SK-N-SH (cell line): ENCODE results near the gene PBLD. TPM values are rescaled to one million over a fixed set of nuclear protein-coding genes. Genes with fewer than 3 reads are reported as not detected.

Source experiments
- CTCF ChIA-PET: fragments of 300-600, 350-600 bp; formaldehyde crosslinking; extraction: SDS; loops from one replicate; lab custom pipeline; 2021; lab: Yijun Ruan, JAX
- POLR2A ChIA-PET: fragments of 350-600 bp; sonication (Branson Sonifier 250); formaldehyde crosslinking; extraction: SDS; loops from one replicate; lab custom pipeline; 2020; ENCODE audit warnings: antibody characterized with exemption, inconsistent platforms; lab: Yijun Ruan, JAX
- DNase-seq: peaks from one replicate; pipeline ENCODE4 v3.0.0; 2012
- H2AFZ ChIP-seq: fragments of 200-600 bp; sonication (generic); 2 replicates; pipeline ENCODE4 v1.8.1; 2016; ENCODE audit warnings: antibody characterized with exemption, mild to moderate bottlenecking, low read depth
- H3F3A ChIP-seq: fragments of 200-600 bp; sonication (generic); replicated peaks from 2 replicates; pipeline ENCODE3; 2016; ENCODE audit warnings: antibody characterized with exemption, mild to moderate bottlenecking; ENCODE audit not compliant: insufficient read depth
- H3K27ac ChIP-seq, 2 experiments: fragments of 200-500 bp in 1 of 2; fragments of 200-600 bp in 1 of 2; sonication (Bioruptor generic) in 1 of 2; sonication (generic), shearing (Covaris generic) in 1 of 2; 2 replicates each; pipeline versions ENCODE4 v1.5.1 to v1.6.1; 2014 to 2016; ENCODE audit warnings: low read depth in 2 of 2, inconsistent platforms in 1 of 2, low read length in 1 of 2, mild to moderate bottlenecking in 1 of 2, mixed read lengths in 1 of 2
- H3K27me3 ChIP-seq: fragments of 200-600 bp; sonication (generic), shearing (Covaris generic); 2 replicates; pipeline ENCODE4 v1.6.1; 2016; ENCODE audit warnings: mixed run types; ENCODE audit not compliant: insufficient read depth
- H3K36me3 ChIP-seq, 2 experiments: fragments of 200-500 bp in 1 of 2; fragments of 200-600 bp in 1 of 2; sonication (Bioruptor generic) in 1 of 2; sonication (generic) in 1 of 2; replicated peaks in 1 of 2; 2 replicates each; pipeline versions ENCODE3 to v1.5.1; 2014 to 2016; ENCODE audit warnings: low read length in 1 of 2, mild to moderate bottlenecking in 1 of 2; ENCODE audit not compliant: insufficient read depth in 2 of 2, control insufficient read depth in 1 of 2
- H3K4me1 ChIP-seq, 2 experiments: fragments of 200-500 bp in 1 of 2; fragments of 200-600 bp in 1 of 2; sonication (Bioruptor generic) in 1 of 2; sonication (generic), shearing (Covaris generic) in 1 of 2; 2 replicates each; pipeline versions ENCODE4 v1.5.1 to v1.6.1; 2014 to 2016; ENCODE audit warnings: low read depth in 1 of 2, low read length in 1 of 2, mixed run types in 1 of 2; ENCODE audit not compliant: insufficient read depth in 2 of 2, control insufficient read depth in 1 of 2
- H3K4me2 ChIP-seq: fragments of 200-600 bp; sonication (generic), shearing (Covaris generic); 2 replicates; pipeline ENCODE4 v1.6.1; 2017; ENCODE audit warnings: mixed run types
- H3K4me3 ChIP-seq, 2 experiments: fragments of 200-500 bp in 1 of 2; fragments of 200-600 bp in 1 of 2; sonication (Bioruptor generic) in 1 of 2; sonication (generic), shearing (Covaris generic) in 1 of 2; 2 replicates each; pipeline versions ENCODE4 v1.5.1 to v1.8.1; 2014 to 2016; ENCODE audit warnings: low read depth in 2 of 2, inconsistent platforms in 1 of 2, low read length in 1 of 2, mild to moderate bottlenecking in 1 of 2, mixed read lengths in 1 of 2, moderate library complexity in 1 of 2
- H3K79me2 ChIP-seq: fragments of 200-600 bp; sonication (generic); 2 replicates; pipeline ENCODE4 v1.8.1; 2017; ENCODE audit warnings: mild to moderate bottlenecking; ENCODE audit not compliant: insufficient read depth
- H3K9ac ChIP-seq: fragments of 200-600 bp; sonication (generic); 2 replicates; pipeline ENCODE4 v1.6.1; 2017; ENCODE audit warnings: mixed run types
- H3K9me2 ChIP-seq: fragments of 200-600 bp; sonication (generic); 2 replicates; pipeline ENCODE4 v1.6.1; 2017; ENCODE audit warnings: mixed run types
- H3K9me3 ChIP-seq: fragments of 200-600 bp; sonication (generic); 2 replicates; pipeline ENCODE4 v1.6.1; 2017; ENCODE audit warnings: mixed run types, mild to moderate bottlenecking, moderate library complexity
- H4K20me1 ChIP-seq: fragments of 200-600 bp; sonication (generic); 2 replicates; pipeline ENCODE4 v1.6.1; 2017; ENCODE audit warnings: mild to moderate bottlenecking, mixed run types; ENCODE audit not compliant: insufficient read depth
- CHD2 ChIP-seq: fragments of 150-350 bp; IDR thresholded peaks from 2 replicates; pipeline ENCODE4 v1.6.1; 2018; ENCODE audit warnings: low read length; ENCODE audit not compliant: partially characterized antibody
- ELF1 ChIP-seq: IDR thresholded peaks from 2 replicates; pipeline ENCODE4 v1.4.0; 2012
- EZH2phosphoT487 ChIP-seq: fragments of 200-600 bp; sonication (generic); IDR thresholded peaks from 2 replicates; pipeline ENCODE4 v1.6.1; 2017; ENCODE audit warnings: low read depth, mixed run types, mild to moderate bottlenecking, antibody characterized with exemption, moderate library complexity, borderline replicate concordance
- GABPA ChIP-seq: IDR thresholded peaks from 2 replicates; pipeline ENCODE4 v1.4.0; 2012; ENCODE audit warnings: low read depth, mild to moderate bottlenecking
- GATA2 ChIP-seq: sonication (generic); formaldehyde crosslinking; IDR thresholded peaks from 2 replicates; pipeline ENCODE4 v1.5.0; 2020; ENCODE audit warnings: mild to moderate bottlenecking, missing genetic modification reagents
- JUND ChIP-seq: IDR thresholded peaks from 2 replicates; pipeline ENCODE4 v1.4.0; 2012
- MAX ChIP-seq: IDR thresholded peaks from 2 replicates; pipeline ENCODE4 v1.4.0; 2012; ENCODE audit warnings: low read depth
- MEF2A ChIP-seq: IDR thresholded peaks from 2 replicates; pipeline ENCODE4 v1.4.0; 2012; ENCODE audit warnings: low read depth, borderline replicate concordance
- PBX3 ChIP-seq: IDR thresholded peaks from 2 replicates; pipeline ENCODE4; 2012
- RAD21 ChIP-seq: IDR thresholded peaks from 2 replicates; pipeline ENCODE4 v1.6.1; 2012; ENCODE audit warnings: mild to moderate bottlenecking, low read length
- RCOR1 ChIP-seq: fragments of 150-350 bp; IDR thresholded peaks from 2 replicates; pipeline ENCODE4 v1.6.1; 2017; ENCODE audit warnings: antibody characterized with exemption, low read length
- RFX5 ChIP-seq: IDR thresholded peaks from 2 replicates; pipeline ENCODE4 v1.6.1; 2012; ENCODE audit warnings: mild to moderate bottlenecking, improper control_type of control experiment, low read length
- SMC3 ChIP-seq: IDR thresholded peaks from 2 replicates; pipeline ENCODE4 v1.6.1; 2012; ENCODE audit warnings: low read depth, low read length, improper control_type of control experiment
- TCF12 ChIP-seq: IDR thresholded peaks from 2 replicates; pipeline ENCODE4 v1.4.0; 2012
- USF2 ChIP-seq: fragments of 150-350 bp; IDR thresholded peaks from 2 replicates; pipeline ENCODE4 v1.6.1; 2017; ENCODE audit warnings: antibody characterized with exemption, low read length, low read depth, borderline replicate concordance
- YY1 ChIP-seq: IDR thresholded peaks from 2 replicates; pipeline ENCODE4 v1.4.0; 2012; ENCODE audit warnings: low read depth, mild to moderate bottlenecking
- WGBS: methylation state at CpG from one replicate; pipeline ENCODE4 v1.1.6; 2017; ENCODE audit warnings: low lambda C conversion rate; 5-methylcytosine and 5-hydroxymethylcytosine counted together
- polyA plus RNA-seq, 3 experiments: library from polyadenylated mRNA; depleted of rRNA; stranded (reverse); fragments of >200 nt; gene quantifications; 2 replicates each; pipeline ENCODE4 v1.2.3, GENCODE V29; 2012
- TF ChIP-seq, protein P1 (sequence below): fragments of 200-600 bp; sonication (generic); IDR thresholded peaks from 2 replicates; pipeline ENCODE4 v1.6.1; 2017; ENCODE audit warnings: antibody characterized with exemption, mild to moderate bottlenecking, moderate library complexity

The PBLD gene
- polyA plus RNA-seq, 1 of the 3 experiments (the other 2 are of a cell fraction), result 0.94 TPM

DNA sequence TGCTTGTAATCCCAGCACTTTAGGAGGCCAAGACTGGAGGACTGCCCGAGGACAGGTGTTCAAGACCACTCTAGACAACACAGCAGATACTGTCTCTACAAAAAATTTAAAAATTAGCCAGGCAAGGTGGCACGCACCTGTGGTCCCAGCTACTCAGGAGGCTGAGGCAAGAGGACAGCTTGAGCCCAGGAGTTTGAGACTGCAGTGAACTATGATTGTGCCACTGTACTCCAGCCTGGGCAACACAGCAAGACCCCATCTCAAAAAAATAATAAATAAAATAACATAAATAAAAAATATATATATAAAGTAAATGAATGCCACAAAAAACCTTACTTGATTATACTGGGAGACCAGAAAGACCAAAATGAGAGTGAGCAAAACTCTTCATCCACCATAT, 20.8 kb upstream of the PBLD start:
- no peak overlapping the region for H3K27ac ChIP-seq
- H3K9ac ChIP-seq, result no peak overlapping the region
- H4K20me1 ChIP-seq, result no peaks in the 10 kb centered on the region
- H3K79me2 ChIP-seq, result no peaks in the 10 kb centered on the region
- peaks cover 4 to 39% of the 10 kb centered on the region in 2 experiments for H3K36me3 ChIP-seq
- TF ChIP-seq CHD2 (no peak), GATA2 (CRISPR knock-in tag) (no peak), RFX5 (no peak), PBX3 (no peak), EZH2phosphoT487 (no peak), MEF2A (no peak), JUND (no peak), USF2 (no peak), RAD21 (no peak), GABPA (no peak), MAX (no peak), SMC3 (no peak), YY1 (no peak), ELF1 (no peak), TCF12 (no peak), RCOR1 (no peak)
- TF ChIP-seq, protein P1, sequence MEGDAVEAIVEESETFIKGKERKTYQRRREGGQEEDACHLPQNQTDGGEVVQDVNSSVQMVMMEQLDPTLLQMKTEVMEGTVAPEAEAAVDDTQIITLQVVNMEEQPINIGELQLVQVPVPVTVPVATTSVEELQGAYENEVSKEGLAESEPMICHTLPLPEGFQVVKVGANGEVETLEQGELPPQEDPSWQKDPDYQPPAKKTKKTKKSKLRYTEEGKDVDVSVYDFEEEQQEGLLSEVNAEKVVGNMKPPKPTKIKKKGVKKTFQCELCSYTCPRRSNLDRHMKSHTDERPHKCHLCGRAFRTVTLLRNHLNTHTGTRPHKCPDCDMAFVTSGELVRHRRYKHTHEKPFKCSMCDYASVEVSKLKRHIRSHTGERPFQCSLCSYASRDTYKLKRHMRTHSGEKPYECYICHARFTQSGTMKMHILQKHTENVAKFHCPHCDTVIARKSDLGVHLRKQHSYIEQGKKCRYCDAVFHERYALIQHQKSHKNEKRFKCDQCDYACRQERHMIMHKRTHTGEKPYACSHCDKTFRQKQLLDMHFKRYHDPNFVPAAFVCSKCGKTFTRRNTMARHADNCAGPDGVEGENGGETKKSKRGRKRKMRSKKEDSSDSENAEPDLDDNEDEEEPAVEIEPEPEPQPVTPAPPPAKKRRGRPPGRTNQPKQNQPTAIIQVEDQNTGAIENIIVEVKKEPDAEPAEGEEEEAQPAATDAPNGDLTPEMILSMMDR, result no peak
- no peaks in the 10 kb centered on the region for H3K27me3 ChIP-seq
- no peaks in the 10 kb centered on the region for H3K9me2 ChIP-seq
- no peak for DNase-seq
- no peaks in the 10 kb centered on the region for H3K9me3 ChIP-seq
- 95% methylated on average over 2 of the region's 2 CpGs for WGBS
- ChIA-PET POLR2A (no interaction called here), CTCF (no interaction called here)
- H3K4me3 ChIP-seq, result no peak overlapping the region
- no peak overlapping the region for H2AFZ ChIP-seq
- H3F3A ChIP-seq, result peaks cover 22% of the 10 kb centered on the region
- no peaks in the 10 kb centered on the region for H3K4me1 ChIP-seq
- no peak overlapping the region for H3K4me2 ChIP-seq
